Measurements from ENCODE around the gene SACM1L.

DNA sequence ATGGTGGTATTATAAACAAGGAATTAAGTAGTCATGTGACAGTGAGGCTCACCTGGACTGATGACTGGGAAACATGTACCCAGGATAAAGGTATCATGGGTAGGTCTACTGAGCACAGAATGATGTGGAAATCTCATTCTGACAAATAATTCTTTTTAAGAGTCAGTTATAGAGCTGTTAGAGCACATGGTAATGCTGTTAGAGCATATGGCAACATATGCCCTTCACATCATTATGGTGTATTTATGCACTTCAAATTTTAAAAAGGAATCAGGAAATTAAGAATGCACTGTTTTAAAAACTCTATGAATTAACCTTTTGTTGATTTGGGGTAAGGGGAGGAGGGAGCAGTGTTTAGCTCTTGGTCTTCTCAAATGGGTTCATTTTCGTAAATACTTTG is 105.5 kb downstream of the SACM1L start:
- TF ChIP-seq FOXM1 (IDR thresholded peaks at IDR 0.05; ENCODE audit: borderline replicate concordance) (no peak), L3MBTL2 (conservative IDR thresholded peaks at IDR 0.05) (no peak), SP1 (IDR thresholded peaks at IDR 0.05) (no peak), FOXK2 (IDR thresholded peaks at IDR 0.05) (no peak), TARDBP (IDR thresholded peaks at IDR 0.05) (no peak)
- TF ChIP-seq, protein P1, sequence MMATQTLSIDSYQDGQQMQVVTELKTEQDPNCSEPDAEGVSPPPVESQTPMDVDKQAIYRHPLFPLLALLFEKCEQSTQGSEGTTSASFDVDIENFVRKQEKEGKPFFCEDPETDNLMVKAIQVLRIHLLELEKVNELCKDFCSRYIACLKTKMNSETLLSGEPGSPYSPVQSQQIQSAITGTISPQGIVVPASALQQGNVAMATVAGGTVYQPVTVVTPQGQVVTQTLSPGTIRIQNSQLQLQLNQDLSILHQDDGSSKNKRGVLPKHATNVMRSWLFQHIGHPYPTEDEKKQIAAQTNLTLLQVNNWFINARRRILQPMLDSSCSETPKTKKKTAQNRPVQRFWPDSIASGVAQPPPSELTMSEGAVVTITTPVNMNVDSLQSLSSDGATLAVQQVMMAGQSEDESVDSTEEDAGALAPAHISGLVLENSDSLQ (IDR thresholded peaks at IDR 0.05), result no peak
